ENCODE data around the gene TNPO3.
A peak's percentile ranks its signal among the peaks of the same experiment; 100 is the strongest.

TNPO3 gene

DNA sequence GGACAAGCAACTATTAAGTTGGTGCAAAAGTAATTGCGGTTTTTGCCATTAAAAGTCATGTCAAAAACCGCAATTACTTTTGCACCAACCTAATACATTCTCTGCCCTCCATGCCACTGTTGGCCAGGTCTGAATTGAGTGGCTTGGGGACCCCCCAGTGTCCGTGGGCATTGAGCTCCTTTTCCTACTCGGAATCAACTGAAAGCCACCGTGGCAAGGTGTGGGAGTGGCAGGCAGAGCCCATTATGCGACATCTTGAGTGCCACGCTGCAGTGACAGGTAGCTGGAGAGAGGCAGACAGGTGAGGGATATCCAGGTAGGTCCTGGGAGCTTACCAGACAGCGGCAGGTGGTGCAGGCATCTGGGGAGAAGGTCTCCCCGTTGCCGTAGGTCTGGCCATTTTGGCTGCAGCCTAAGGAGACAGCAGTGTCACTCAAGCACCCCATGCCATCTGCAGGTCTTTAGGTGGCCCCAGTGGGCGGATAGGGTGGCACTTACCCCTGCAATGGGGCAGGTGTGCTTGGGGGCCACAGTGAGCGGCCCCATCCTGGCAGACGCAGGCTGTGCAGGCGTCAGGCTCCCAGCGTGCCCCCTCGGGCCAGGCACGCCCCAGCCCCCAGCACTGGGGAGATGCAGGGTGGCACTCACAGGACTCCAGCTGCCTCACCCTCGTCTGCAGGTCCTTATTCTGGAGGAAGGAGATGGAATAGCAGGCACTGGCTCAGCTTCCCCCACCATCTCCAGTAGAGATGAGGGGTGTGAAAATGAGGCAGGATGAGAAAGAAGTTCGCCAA, 147.9 kb downstream of the TNPO3 start:
- DNase-seq (ENCODE audit: low spot score): no peak

DNA sequence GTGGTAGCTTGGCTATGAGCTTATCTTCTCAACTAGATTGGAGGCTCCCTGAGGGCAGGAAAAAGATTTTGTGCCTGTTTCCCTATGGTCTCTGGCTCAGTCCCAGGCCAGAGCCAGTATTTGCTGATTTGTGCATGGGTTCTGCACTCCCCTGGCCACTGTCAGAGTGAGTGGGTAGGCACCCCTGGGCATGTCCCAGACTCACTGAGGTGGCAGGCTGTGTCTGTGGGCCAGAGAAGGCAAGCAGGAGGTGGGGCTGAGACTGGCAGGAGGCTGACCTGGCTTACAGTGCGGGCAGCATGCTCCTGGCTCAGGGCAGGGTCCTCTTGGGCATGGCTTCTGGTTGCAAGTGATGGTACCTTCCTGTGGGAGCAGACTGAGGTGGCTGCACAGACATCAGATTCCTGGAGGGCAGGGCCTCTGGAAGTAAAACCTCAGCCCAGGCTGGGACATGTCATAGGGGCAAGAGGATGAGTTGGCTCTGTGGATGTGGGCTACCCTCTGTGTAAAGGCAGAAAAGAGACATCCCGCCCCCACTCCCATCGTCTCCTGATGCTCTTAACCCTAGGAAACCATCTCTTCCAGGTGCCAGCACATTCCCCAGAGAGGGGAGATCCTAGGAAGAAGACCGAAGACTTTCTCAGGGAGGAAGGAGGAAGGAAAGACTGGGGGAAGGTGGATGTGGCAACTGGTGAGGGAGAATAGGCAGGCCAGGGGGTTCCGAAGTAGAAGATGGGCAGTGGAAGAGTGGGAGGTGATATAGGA, 148.7 kb downstream of the TNPO3 start:
- no peak for DNase-seq (ENCODE audit: low spot score)

DNA sequence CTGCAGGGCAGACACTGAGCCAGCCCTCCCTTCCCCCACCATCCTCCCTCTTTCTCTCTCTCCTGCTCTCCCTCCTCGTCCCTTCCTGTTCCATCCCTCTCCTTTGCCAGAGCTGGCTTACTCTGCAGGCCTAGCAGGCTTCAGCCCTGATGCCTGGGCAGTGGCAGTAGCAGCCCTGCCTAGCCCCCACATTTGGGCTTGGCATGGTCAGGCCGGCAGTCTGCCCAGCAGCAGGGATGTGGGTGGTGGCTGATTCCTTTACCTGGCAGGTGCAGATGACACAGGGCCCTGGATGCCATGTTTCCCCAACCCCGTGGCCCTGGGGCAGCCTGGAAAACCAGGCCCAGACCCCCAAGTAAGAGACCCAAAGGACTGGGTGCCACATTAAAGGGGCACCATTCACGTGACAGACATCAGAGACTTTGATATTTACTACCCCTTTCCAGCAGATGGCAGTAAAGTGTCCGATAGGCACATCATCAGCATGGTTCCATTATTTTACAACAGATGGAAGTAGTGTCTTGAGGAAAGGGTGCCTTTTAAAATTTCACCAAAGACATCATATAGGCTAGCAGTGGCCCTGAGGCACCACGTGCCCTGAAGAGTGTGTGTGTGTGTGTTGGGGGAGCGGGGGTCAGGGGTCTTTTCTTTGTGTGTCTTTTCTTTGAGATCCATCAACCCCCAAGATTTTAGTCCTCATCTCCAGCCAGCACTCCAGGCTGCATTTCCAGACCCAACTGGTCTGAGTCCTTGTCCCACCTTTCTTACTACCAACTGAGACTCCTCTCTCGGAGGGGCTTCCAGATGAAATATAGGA, 150.3 kb downstream of the TNPO3 start:
- DNase-seq (ENCODE audit: low spot score): peak; percentile 73
